ENCODE measurements around the gene RNF215. TPM values are rescaled to one million over a fixed set of nuclear protein-coding genes. Genes with fewer than 3 reads are reported as not detected.

The RNF215 gene
- polyA plus RNA-seq, 1 donor = 17.0 TPM

- Histone ChIP-seq H3K4me1 (ENCODE audit: control insufficient read depth, insufficient read depth, low read length) (peaks cover 9% of the 10 kb centered on the region), H3K27me3 (ENCODE audit: control insufficient read depth, insufficient read depth, low read length) (no peaks in the 10 kb centered on the region), H3K9me3 (ENCODE audit: control insufficient read depth, low read depth, low read length) (no peaks in the 10 kb centered on the region), H3K4me3 (ENCODE audit: low read length) (no peak overlapping the region), H3K27ac (ENCODE audit: low read length) (no peak overlapping the region), H3K36me3 (ENCODE audit: control insufficient read depth, insufficient read depth, low read length) (peaks cover 62% of the 10 kb centered on the region)
- DNase-seq = no peak
- no CpG with 5 or more reads among the region's 5 CpGs for WGBS (ENCODE audit: insufficient coverage, low lambda C conversion rate)
Observed at GRCh38 chr22:30332551-30332950, 54.7 kb downstream of the RNF215 start.

Other genes with a start within 250 kb of the RNF215 start
- 27.6 TPM for gene LIF, start 140.7 kb downstream of the RNF215 start, polyA plus RNA-seq
- 0.52 TPM for gene OSM, start 120.6 kb downstream of the RNF215 start, polyA plus RNA-seq
- gene CASTOR1, start 97.9 kb downstream of the RNF215 start, polyA plus RNA-seq = 7.0 TPM
- 16.9 TPM for gene TBC1D10A, start 60.5 kb downstream of the RNF215 start, polyA plus RNA-seq
- 87.1 TPM for gene SF3A1, start 30.5 kb downstream of the RNF215 start, polyA plus RNA-seq
- gene CCDC157, start 30.4 kb downstream of the RNF215 start, polyA plus RNA-seq = 3.1 TPM
- 27.5 TPM for gene SEC14L2, start 9.6 kb upstream of the RNF215 start, polyA plus RNA-seq
- gene MTFP1, start 38.4 kb upstream of the RNF215 start, polyA plus RNA-seq = 9.9 TPM
- 0.06 TPM for gene SEC14L3, start 84.6 kb upstream of the RNF215 start, polyA plus RNA-seq
- gene SEC14L4, start 118.3 kb upstream of the RNF215 start, polyA plus RNA-seq = 0.19 TPM
- gene SEC14L6, start 159.3 kb upstream of the RNF215 start, polyA plus RNA-seq = 1.2 TPM
- gene GAL3ST1, start 187.3 kb upstream of the RNF215 start, polyA plus RNA-seq = 19.5 TPM
- gene PES1, start 204.5 kb upstream of the RNF215 start, polyA plus RNA-seq = 58.6 TPM
- gene TCN2, start 219.8 kb upstream of the RNF215 start, polyA plus RNA-seq = 44.6 TPM
- gene SLC35E4, start 248.4 kb upstream of the RNF215 start, polyA plus RNA-seq = 1.2 TPM

Measured in large intestine (tissue), 3 donors.